Choroid plexus epithelial cell (primary cell): ENCODE results near the gene SPOCD1.

Source experiments
- DNase-seq: peaks from one replicate; pipeline ENCODE4 v3.0.0-alpha.2; 2010; ENCODE audit warnings: low read depth
- H3K4me3 ChIP-seq: 2 replicates; pipeline ENCODE4 v1.5.1; 2011; ENCODE audit warnings: low read depth, mild to moderate bottlenecking, control low read depth, low read length, moderate library complexity
- TF ChIP-seq, protein P1 (sequence below): conservative IDR thresholded peaks from 2 replicates; pipeline ENCODE4 v1.5.1; 2011; ENCODE audit warnings: low read depth, mild to moderate bottlenecking, control low read depth, inconsistent platforms, low read length, moderate library complexity

SPOCD1 gene

DNA sequence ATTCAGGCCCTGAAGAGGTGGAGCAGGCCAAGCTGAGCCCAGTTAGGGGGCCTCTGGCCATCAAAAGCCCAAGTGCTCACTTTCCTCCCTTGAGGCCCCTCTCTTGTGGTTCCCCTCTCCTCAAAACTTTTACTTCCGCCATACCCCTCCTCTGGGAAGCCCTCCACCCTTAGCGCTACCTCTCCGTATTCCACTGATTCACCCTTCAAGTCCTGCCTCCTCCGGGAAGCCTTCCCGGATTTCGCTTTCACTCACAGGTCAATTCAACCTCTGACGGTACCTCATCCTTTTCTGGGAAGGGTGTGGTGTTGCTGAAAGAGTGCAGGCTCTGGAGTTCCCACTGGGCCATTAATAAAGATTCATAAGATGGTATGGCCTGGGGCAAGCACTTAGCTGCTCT is 19.1 kb downstream of the SPOCD1 start:
- no peak overlapping the region for H3K4me3 ChIP-seq
- no peak for DNase-seq
- TF ChIP-seq, protein P1, sequence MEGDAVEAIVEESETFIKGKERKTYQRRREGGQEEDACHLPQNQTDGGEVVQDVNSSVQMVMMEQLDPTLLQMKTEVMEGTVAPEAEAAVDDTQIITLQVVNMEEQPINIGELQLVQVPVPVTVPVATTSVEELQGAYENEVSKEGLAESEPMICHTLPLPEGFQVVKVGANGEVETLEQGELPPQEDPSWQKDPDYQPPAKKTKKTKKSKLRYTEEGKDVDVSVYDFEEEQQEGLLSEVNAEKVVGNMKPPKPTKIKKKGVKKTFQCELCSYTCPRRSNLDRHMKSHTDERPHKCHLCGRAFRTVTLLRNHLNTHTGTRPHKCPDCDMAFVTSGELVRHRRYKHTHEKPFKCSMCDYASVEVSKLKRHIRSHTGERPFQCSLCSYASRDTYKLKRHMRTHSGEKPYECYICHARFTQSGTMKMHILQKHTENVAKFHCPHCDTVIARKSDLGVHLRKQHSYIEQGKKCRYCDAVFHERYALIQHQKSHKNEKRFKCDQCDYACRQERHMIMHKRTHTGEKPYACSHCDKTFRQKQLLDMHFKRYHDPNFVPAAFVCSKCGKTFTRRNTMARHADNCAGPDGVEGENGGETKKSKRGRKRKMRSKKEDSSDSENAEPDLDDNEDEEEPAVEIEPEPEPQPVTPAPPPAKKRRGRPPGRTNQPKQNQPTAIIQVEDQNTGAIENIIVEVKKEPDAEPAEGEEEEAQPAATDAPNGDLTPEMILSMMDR = no peak

DNA sequence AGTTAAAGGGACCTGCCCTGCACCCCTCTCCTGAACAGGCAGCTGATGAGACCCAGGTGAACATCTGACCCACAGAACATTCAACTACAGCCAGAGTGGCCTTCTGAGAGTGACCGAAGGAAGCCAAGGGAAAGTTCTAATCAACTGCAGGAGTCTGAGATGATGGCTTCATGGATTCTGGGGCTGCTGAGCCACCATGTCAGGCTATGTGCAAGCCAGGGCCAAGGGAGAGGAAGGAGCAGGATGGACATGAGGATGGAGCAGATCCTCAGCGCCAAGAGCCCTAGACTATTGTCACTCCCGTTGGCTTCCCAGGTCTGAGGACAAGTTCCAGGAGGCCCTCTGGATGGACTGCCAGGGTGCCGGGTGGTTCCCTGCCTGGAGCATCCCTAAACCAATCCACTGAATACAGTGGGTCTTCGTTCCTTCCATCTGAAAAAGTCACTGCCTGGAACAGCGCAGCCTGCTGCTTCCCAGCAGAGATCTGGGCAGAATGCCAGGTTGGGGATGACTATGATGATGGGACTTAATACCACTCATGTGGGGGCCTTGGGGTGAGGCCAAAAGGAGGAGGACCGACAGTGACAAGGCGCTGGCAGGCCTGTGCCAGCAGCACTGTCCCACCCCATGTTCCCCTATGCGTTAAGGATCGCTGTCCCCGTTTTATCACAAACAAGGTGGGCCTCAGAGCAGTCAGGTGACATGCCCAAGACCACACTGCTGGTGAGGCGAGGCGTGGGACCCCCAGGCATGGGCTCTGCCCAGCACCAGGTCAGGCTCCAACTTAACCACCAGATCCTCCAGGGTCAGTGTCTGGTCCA is 19.8 kb downstream of the SPOCD1 start:
- no peak overlapping the region for H3K4me3 ChIP-seq
- TF ChIP-seq, protein P1 = peak; percentile 40
- DNase-seq = peak; percentile 83

DNA sequence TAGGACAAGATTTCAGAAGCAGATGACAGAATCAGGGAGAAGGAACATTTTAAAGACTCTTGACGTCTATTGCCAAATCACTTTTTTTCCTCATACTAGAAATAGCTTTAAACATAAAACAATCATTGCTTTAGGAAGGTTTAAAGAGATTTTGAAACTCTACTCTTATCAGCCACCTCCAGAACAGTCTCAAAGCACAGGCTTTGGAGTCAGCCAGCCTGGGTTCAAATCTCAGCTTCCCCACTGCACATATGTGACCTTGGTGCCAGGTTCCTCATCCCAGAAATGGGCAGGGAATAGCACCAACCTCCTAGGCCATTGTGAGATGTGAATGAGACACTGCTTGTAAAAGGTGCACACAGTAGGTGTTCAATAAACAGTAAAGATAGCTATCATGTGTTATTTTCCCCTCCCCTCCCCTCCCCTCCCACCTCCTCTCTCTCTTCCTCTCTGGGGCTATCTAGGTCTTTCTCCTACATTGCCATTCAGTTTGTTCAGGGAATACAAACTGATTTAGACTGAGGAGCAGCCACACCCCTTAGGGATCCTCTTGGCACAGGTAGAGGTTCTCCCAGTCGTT is 20.6 kb downstream of the SPOCD1 start:
- DNase-seq = no peak
- TF ChIP-seq, protein P1 = no peak
- H3K4me3 ChIP-seq = no peak overlapping the region

DNA sequence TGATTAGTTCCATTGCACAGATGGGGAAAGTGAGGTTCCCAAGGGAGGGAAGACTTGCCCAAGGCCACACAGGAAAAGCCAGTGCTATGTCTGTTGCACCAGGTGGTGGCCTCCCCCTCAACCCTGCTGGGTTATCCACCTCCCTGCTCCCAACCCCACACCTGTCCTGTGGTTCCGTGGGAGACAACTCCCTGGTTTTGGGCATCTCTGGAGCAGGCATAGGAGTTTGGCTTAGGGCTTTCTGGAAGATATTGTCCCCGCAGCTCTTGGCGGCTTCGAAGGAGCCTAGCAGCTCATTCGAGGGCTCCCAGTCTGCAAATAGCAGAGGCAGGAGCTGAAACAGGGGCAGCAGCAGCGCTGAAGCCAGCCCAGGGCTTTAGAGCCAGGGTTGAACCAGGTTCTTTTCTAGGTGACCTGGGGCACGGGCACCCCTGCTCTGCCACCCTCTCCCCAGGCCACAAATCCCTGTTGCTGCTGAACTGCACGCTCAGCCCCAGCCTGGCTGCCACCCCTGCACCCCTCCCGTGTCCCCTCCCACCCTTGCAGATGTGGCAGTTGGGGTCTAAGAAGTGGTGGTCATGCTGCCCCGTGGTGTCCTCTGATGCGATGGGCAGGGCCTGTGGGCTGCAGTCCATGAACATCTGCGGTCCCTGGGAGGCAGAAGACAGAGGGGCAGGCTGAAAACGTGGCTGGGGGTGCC is 22.1 kb downstream of the SPOCD1 start:
- TF ChIP-seq, protein P1 = no peak
- no peak for DNase-seq
- H3K4me3 ChIP-seq = no peak overlapping the region

DNA sequence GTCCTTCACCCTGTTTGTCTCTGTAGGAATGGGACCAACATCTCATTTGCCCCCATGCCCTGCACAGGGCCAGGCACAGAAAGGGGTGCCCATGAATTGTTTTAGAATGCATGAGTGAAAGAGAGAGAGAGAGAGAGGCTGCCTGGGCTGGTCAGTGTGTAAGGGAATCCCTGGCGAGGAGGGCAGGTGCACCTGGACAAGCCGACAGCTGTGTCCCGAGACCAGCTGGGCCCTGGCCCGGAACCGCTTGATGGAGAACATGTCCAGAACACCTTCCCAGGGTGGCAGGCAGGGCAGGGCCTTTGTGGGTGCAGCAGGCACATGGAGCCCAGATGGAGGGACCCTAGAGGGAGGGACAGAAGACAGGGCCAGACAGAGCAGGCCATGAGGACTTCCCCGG is 22.7 kb downstream of the SPOCD1 start:
- no peak for DNase-seq
- H3K4me3 ChIP-seq = no peak overlapping the region
- TF ChIP-seq, protein P1 = no peak

DNA sequence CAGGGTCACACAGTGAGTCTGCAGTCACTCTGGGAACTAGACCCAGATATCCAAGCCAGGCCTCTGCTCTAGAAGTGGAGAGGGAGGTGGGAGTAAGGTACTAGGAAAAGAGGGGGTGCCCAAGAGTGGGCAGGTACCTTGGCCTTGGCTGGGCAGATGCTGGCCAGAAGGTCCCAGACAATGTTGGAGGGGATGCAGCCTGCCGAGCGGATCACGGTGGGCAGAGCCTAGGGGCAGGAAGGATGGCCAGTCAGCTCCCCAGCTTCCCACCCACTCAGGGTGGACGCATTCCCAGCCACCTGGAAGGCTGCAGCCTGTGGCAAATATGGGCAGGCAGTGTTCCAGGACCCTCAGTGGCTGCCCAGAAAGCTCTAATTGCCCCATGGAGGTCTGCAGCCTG is 23.3 kb downstream of the SPOCD1 start:
- no peak overlapping the region for H3K4me3 ChIP-seq
- TF ChIP-seq, protein P1 = no peak
- DNase-seq = no peak

DNA sequence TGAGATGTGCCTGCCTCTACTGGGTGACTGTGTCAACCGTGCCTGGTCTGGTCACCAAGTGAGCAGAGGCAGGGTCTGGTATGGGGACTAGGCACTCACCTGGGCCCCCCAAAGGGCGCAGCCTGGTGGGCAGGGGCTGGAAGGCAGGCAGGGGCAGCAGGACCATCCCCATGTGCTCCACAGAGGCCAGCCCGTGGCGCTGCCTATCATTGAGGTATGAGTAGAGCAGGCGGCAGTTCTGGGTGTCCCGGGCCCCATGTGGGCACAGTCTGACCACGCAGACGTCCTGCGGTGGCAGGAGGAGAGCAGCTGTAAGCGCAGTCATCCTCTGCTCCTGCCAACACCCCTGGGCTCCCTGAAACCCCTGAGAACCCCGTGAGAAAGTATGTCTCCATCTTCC is 23.7 kb downstream of the SPOCD1 start:
- no peak overlapping the region for H3K4me3 ChIP-seq
- DNase-seq = no peak
- TF ChIP-seq, protein P1 = no peak
